Posterior cingulate gyrus (tissue), 11 donors: Measurements from ENCODE around the gene BRD3.
"Not testable (repeated sequence)": the region's sequence is repeated elsewhere in the genome, so short reads cannot be mapped to it uniquely, and the experiment has no call there.

Experiments
- DNase-seq, 10 donors: peaks; one replicate each; pipeline versions ENCODE4 v3.0.0 to v3.0.0-alpha.2; 2020 to 2021; ENCODE audit warnings: mixed read lengths in 3 of 10
- intact Hi-C: fragments of 100-400 bp; cut with DNase I; formaldehyde crosslinking; loops from one replicate; pipeline ENCODE4 v1.15.1; 2023

The BRD3 gene

GRCh38 chr9:134067904-134068743, at the start of gene BRD3:
TSS of gene BRD3 (minus strand) at chr9:134068026. CDS start at chr9:134053477, 14,549 bp downstream.
- intact Hi-C loops, result loop anchor here (2.0 kb wide), 2 partner anchors 43 to 69 kb away; partner anchors contain the start of genes BRD3OS and WDR5
- peak; percentile 60 to 98 (median 83) for DNase-seq

GRCh38 chr9:134112561-134112960, 44.7 kb upstream of the BRD3 start:
- peak in 2 of 10 donors; percentile 10 to 18 for DNase-seq
- intact Hi-C loops, result no loop called here

GRCh38 chr9:134111064-134111463, 43.2 kb upstream of the BRD3 start:
- intact Hi-C loops, result no loop called here

GRCh38 chr9:134103391-134103998, 35.7 kb upstream of the BRD3 start:
- DNase-seq, result no peak
- intact Hi-C loops, result no loop called here

More at GRCh38 chr9:134111064-134111463, 43.2 kb upstream of the BRD3 start:
- DNase-seq, result peak in 3 of 10 donors; percentile 9 to 37 (median 25)

GRCh38 chr9:134101623-134102149, 33.9 kb upstream of the BRD3 start:
- DNase-seq, result peak in 1 of 10 donors; percentile 59
- intact Hi-C loops, result no loop called here

GRCh38 chr9:134101133-134101532, 33.3 kb upstream of the BRD3 start:
- DNase-seq, intact Hi-C loops: not testable (repeated sequence)

GRCh38 chr9:134100040-134100439, 32.2 kb upstream of the BRD3 start:
- intact Hi-C loops, result no loop called here
- no peak for DNase-seq

GRCh38 chr9:134099123-134099761, 31.4 kb upstream of the BRD3 start:
- no peak for DNase-seq

GRCh38 chr9:134089972-134090371, 22.1 kb upstream of the BRD3 start:
- intact Hi-C loops, result no loop called here

More at GRCh38 chr9:134099123-134099761, 31.4 kb upstream of the BRD3 start:
- intact Hi-C loops, result no loop called here

GRCh38 chr9:134088063-134088725, 20.4 kb upstream of the BRD3 start:
- DNase-seq, result peak in 1 of 10 donors; percentile 25
- intact Hi-C loops, result no loop called here

More at GRCh38 chr9:134089972-134090371, 22.1 kb upstream of the BRD3 start:
- DNase-seq, result no peak

GRCh38 chr9:134085674-134086073, 17.8 kb upstream of the BRD3 start:
- intact Hi-C loops, result no loop called here
- DNase-seq, result no peak

GRCh38 chr9:134083451-134083850, 15.6 kb upstream of the BRD3 start:
- intact Hi-C loops, result no loop called here
- DNase-seq, result no peak

- DNase-seq, result no peak
- intact Hi-C loops, result no loop called here
Measured at GRCh38 chr9:134076644-134077043, 8.8 kb upstream of the BRD3 start.

GRCh38 chr9:134075689-134076088, 7.9 kb upstream of the BRD3 start:
- DNase-seq, result peak in 1 of 10 donors; percentile 51
- intact Hi-C loops, result not testable (repeated sequence)

GRCh38 chr9:134073500-134073899, 5.7 kb upstream of the BRD3 start:
- intact Hi-C loops, result no loop called here
- no peak for DNase-seq

GRCh38 chr9:134072683-134073082, 4.9 kb upstream of the BRD3 start:
- DNase-seq, intact Hi-C loops: not testable (repeated sequence)

GRCh38 chr9:134071149-134071548, 3.3 kb upstream of the BRD3 start:
- DNase-seq, result no peak
- intact Hi-C loops, result no loop called here

GRCh38 chr9:134069480-134070399, 1.9 kb upstream of the BRD3 start:
- intact Hi-C loops, result no loop called here
- no peak for DNase-seq
